ENCODE measurements around the gene DDX54.

DDX54 gene

GRCh38 chr12:113116875-113117274 is 68.4 kb downstream of the DDX54 start:
- no peak for DNase-seq

- DNase-seq, result no peak
Observed at GRCh38 chr12:113115455-113116126, 69.7 kb downstream of the DDX54 start.

- DNase-seq, result no peak
Observed at GRCh38 chr12:113114447-113115178, 70.7 kb downstream of the DDX54 start.

GRCh38 chr12:113113397-113113796 is 71.9 kb downstream of the DDX54 start:
- no peak for DNase-seq

GRCh38 chr12:113112043-113112899 is 73.0 kb downstream of the DDX54 start:
- no peak for DNase-seq

GRCh38 chr12:113111247-113111646 is 74.0 kb downstream of the DDX54 start:
- DNase-seq, result no peak

- DNase-seq, result no peak
Observed at GRCh38 chr12:113109872-113110599, 75.2 kb downstream of the DDX54 start.

GRCh38 chr12:113109360-113109759 is 75.9 kb downstream of the DDX54 start:
- no peak for DNase-seq

- no peak for DNase-seq
Observed at GRCh38 chr12:113108308-113108707, 77.0 kb downstream of the DDX54 start.
